SK-N-SH treated with all-trans-retinoic acid at 6 μM for 48 hours (cell line): ENCODE results near the gene PLEKHG2.
A peak's percentile ranks its signal among the peaks of the same experiment; 100 is the strongest.

Experiments used
- ATAC-seq: fragments of 200-7000 bp; cut with Tn5 transposase; 3 replicates; pipeline ENCODE4 v1.9.1; 2020; ENCODE audit warnings: mild to moderate bottlenecking, moderate library complexity
- ARNTL ChIP-seq: fragments of 450-650 bp; formaldehyde crosslinking; IDR thresholded peaks from 2 replicates; pipeline ENCODE4 v1.5.0; 2020; ENCODE audit warnings: low read depth, mild to moderate bottlenecking, moderate library complexity, borderline replicate concordance
- BACH2 ChIP-seq: fragments of 250-450 bp; sonication (Bioruptor Pico); IDR thresholded peaks from 2 replicates; pipeline ENCODE4 v1.9.0; 2021; ENCODE audit warnings: mild to moderate bottlenecking, borderline replicate concordance
- CREB5 ChIP-seq: fragments of 250-450 bp; sonication (Bioruptor Pico); IDR thresholded peaks from 2 replicates; pipeline ENCODE4 v1.5.1; 2020; ENCODE audit warnings: low read depth, mild to moderate bottlenecking, moderate library complexity
- CSDC2 ChIP-seq: fragments of 250-450 bp; sonication (Bioruptor Pico); IDR thresholded peaks from 2 replicates; pipeline ENCODE4 v1.5.0; 2020; ENCODE audit warnings: mild to moderate bottlenecking, moderate library complexity
- ESRRG ChIP-seq: fragments of 250-450 bp; sonication (Bioruptor Pico); IDR thresholded peaks from 2 replicates; pipeline ENCODE4 v1.6.1; 2021; ENCODE audit warnings: mild to moderate bottlenecking
- GLIS3 ChIP-seq: fragments of 250-450 bp; sonication (Bioruptor Pico); IDR thresholded peaks from 2 replicates; pipeline ENCODE4 v1.5.0; 2020; ENCODE audit warnings: mild to moderate bottlenecking, moderate library complexity
- ISL1 ChIP-seq: fragments of 250-450 bp; sonication (Bioruptor Pico); IDR thresholded peaks from 2 replicates; pipeline ENCODE4 v2.1.2; 2022; ENCODE audit warnings: mild to moderate bottlenecking, moderate library complexity
- RARB ChIP-seq: fragments of 250-450 bp; sonication (Bioruptor Pico); IDR thresholded peaks from 2 replicates; pipeline ENCODE4 v1.8.0; 2021; ENCODE audit warnings: mild to moderate bottlenecking, moderate library complexity
- SNAI2 ChIP-seq: fragments of 250-450 bp; sonication (Bioruptor Pico); IDR thresholded peaks from 2 replicates; pipeline ENCODE4 v1.5.0; 2020; ENCODE audit warnings: mild to moderate bottlenecking, moderate library complexity
- TCF4 ChIP-seq: fragments of 250-450 bp; sonication (Bioruptor Pico); IDR thresholded peaks from 2 replicates; pipeline ENCODE4 v1.8.0; 2021; ENCODE audit warnings: mild to moderate bottlenecking, moderate library complexity, borderline replicate concordance
- TOX ChIP-seq: fragments of 250-450 bp; sonication (Bioruptor Pico); IDR thresholded peaks from 2 replicates; pipeline ENCODE4 v1.8.0; 2021; ENCODE audit warnings: mild to moderate bottlenecking, moderate library complexity, borderline replicate concordance
- TSHZ2 ChIP-seq: fragments of 250-450 bp; sonication (Bioruptor Pico); IDR thresholded peaks from 2 replicates; pipeline ENCODE4 v1.5.0; 2020; ENCODE audit warnings: mild to moderate bottlenecking, moderate library complexity
- ZC3H10 ChIP-seq: fragments of 250-450 bp; sonication (Bioruptor Pico); IDR thresholded peaks from 2 replicates; pipeline ENCODE4 v1.5.1; 2021; ENCODE audit warnings: mild to moderate bottlenecking, moderate library complexity
- ZFP3 ChIP-seq: fragments of 250-450 bp; sonication (Bioruptor Pico); IDR thresholded peaks from 2 replicates; pipeline ENCODE4 v1.5.0; 2020; ENCODE audit warnings: mild to moderate bottlenecking, moderate library complexity
- ZFP30 ChIP-seq: fragments of 450-650 bp; formaldehyde crosslinking; IDR thresholded peaks from 2 replicates; pipeline ENCODE4 v1.5.0; 2022; ENCODE audit warnings: mild to moderate bottlenecking, moderate library complexity
- ZNF565 ChIP-seq: fragments of 450-650 bp; formaldehyde crosslinking; conservative IDR thresholded peaks from 2 replicates; pipeline ENCODE4 v1.5.0; 2020; ENCODE audit warnings: low read depth, mild to moderate bottlenecking, moderate library complexity
- ZNF70 ChIP-seq: fragments of 450-650 bp; formaldehyde crosslinking; IDR thresholded peaks from 2 replicates; pipeline ENCODE4 v1.5.0; 2020; ENCODE audit warnings: mild to moderate bottlenecking, moderate library complexity
- ZNF8 ChIP-seq: fragments of 450-650 bp; formaldehyde crosslinking; IDR thresholded peaks from 2 replicates; pipeline ENCODE4 v1.5.0; 2020; ENCODE audit warnings: mild to moderate bottlenecking, moderate library complexity
- TF ChIP-seq, protein P1 (sequence below): fragments of 250-450 bp; sonication (Bioruptor Pico); IDR thresholded peaks from 2 replicates; pipeline ENCODE4 v1.8.0; 2021; ENCODE audit warnings: low read depth, mild to moderate bottlenecking, moderate library complexity, borderline replicate concordance
- TF ChIP-seq, protein P2 (sequence below): fragments of 250-450 bp; sonication (Bioruptor Pico); IDR thresholded peaks from 2 replicates; pipeline ENCODE4 v1.8.0; 2020; ENCODE audit warnings: mild to moderate bottlenecking, moderate library complexity, borderline replicate concordance

The PLEKHG2 gene

GRCh38 chr19:39434123-39435076 lies 21.9 kb downstream of the PLEKHG2 start:
- no peak for TF ChIP-seq ZFP3
- no peak for TF ChIP-seq TOX
- TF ChIP-seq ZFP30 (CRISPR knock-in tag): no peak
- no peak for TF ChIP-seq CSDC2 (CRISPR knock-in tag)
- no peak for TF ChIP-seq GLIS3 (CRISPR knock-in tag)
- no peak for TF ChIP-seq TCF4 (CRISPR knock-in tag)
- ATAC-seq: no peak

DNA sequence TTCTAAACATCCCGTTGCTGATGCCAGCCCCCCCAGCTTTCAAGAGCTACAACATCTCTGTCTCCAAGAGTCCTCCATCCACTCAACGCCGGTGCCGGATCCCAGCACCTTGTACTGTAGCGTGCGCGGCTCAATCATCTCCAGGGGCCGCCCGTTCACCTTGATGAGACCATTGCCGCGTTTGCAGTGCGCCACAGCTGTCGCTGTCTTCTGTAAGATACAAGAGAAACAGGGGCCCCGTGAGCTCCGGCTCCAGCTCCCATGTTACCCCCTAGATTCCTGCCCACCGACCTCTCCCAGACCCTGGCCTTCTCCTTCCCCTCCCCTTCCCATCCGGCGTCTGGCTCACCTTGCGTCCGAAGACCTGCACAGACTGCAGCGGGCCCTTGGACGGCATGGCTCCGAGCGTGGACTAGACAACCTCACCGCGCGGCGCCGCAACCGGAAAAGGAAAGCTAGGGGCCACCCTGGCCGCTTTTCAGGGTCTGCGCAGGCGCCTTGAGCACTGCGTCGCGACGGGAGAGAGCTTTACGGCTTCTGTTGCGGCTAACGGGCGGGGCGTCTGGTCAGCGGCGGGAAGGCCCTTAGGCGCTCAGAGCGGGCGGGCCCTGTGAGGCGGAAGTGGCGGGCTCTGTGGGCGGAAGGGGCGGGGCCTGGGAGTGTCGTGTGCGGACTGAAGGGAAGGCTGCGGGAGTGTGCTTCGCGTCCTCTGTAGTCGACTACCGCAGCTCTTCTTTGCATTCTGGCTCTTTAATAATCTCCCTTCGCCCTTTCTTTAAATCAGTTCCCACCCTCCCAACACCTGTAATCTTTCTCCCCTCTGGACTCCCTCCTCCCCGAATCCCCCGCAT lies 23.3 kb downstream of the PLEKHG2 start, which contains the start of gene RPS16:
Gene RPS16, minus strand, starts transcription at position 451 of the 851 bp plus-strand sequence. Its CDS starts 54 bp downstream, at position 397.
- peak; percentile 91 for ATAC-seq
- TF ChIP-seq ZFP30 (CRISPR knock-in tag) (0 out of 2 replicates have a peak, but pooled peaks have one; percentile 8), SNAI2 (CRISPR knock-in tag) (no peak)

- TF ChIP-seq RARB: no peak
- TF ChIP-seq ARNTL (CRISPR knock-in tag): no peak
- no peak for TF ChIP-seq TOX
- no peak for TF ChIP-seq ZC3H10 (CRISPR knock-in tag)
- TF ChIP-seq ESRRG (CRISPR knock-in tag): no peak
- no peak for TF ChIP-seq TSHZ2
- TF ChIP-seq ZFP3: no peak
- no peak for TF ChIP-seq ZFP30 (CRISPR knock-in tag)
- TF ChIP-seq BACH2: no peak
- TF ChIP-seq CSDC2 (CRISPR knock-in tag): no peak
- TF ChIP-seq ZNF70 (CRISPR knock-in tag): no peak
- no peak for TF ChIP-seq SNAI2 (CRISPR knock-in tag)
- no peak for TF ChIP-seq ZNF565 (CRISPR knock-in tag)
- TF ChIP-seq ZNF8 (CRISPR knock-in tag): no peak
- TF ChIP-seq, protein P1, sequence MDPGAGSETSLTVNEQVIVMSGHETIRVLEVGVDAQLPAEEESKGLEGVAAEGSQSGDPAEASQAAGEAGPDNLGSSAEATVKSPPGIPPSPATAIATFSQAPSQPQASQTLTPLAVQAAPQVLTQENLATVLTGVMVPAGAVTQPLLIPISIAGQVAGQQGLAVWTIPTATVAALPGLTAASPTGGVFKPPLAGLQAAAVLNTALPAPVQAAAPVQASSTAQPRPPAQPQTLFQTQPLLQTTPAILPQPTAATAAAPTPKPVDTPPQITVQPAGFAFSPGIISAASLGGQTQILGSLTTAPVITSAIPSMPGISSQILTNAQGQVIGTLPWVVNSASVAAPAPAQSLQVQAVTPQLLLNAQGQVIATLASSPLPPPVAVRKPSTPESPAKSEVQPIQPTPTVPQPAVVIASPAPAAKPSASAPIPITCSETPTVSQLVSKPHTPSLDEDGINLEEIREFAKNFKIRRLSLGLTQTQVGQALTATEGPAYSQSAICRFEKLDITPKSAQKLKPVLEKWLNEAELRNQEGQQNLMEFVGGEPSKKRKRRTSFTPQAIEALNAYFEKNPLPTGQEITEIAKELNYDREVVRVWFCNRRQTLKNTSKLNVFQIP (CRISPR knock-in tag): no peak
- TF ChIP-seq GLIS3 (CRISPR knock-in tag): no peak
- TF ChIP-seq ISL1 (CRISPR knock-in tag): no peak
- TF ChIP-seq, protein P2, sequence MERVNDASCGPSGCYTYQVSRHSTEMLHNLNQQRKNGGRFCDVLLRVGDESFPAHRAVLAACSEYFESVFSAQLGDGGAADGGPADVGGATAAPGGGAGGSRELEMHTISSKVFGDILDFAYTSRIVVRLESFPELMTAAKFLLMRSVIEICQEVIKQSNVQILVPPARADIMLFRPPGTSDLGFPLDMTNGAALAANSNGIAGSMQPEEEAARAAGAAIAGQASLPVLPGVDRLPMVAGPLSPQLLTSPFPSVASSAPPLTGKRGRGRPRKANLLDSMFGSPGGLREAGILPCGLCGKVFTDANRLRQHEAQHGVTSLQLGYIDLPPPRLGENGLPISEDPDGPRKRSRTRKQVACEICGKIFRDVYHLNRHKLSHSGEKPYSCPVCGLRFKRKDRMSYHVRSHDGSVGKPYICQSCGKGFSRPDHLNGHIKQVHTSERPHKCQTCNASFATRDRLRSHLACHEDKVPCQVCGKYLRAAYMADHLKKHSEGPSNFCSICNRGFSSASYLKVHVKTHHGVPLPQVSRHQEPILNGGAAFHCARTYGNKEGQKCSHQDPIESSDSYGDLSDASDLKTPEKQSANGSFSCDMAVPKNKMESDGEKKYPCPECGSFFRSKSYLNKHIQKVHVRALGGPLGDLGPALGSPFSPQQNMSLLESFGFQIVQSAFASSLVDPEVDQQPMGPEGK (CRISPR knock-in tag): no peak
- no peak for TF ChIP-seq CREB5 (CRISPR knock-in tag)
- no peak for TF ChIP-seq TCF4 (CRISPR knock-in tag)
- ATAC-seq: no peak
Measured at GRCh38 chr19:39436350-39436716, 23.9 kb downstream of the PLEKHG2 start.
